NB4 (cell line): ENCODE results near the gene ACAD11.

Experiments
- CTCF ChIP-seq: IDR thresholded peaks from one replicate; pipeline ENCODE4 v1.5.1; 2012; ENCODE audit warnings: low read depth, low read length
- MAX ChIP-seq: IDR thresholded peaks from 2 replicates; pipeline ENCODE4 v1.6.1; 2011; ENCODE audit warnings: low read depth, low read length
- MYC ChIP-seq: IDR thresholded peaks from 2 replicates; pipeline ENCODE4 v1.6.1; 2011; ENCODE audit warnings: low read depth, low read length
- POLR2A ChIP-seq: IDR thresholded peaks from 2 replicates; pipeline ENCODE4 v1.6.1; 2011; ENCODE audit warnings: mild to moderate bottlenecking; ENCODE audit not compliant: insufficient read length; ENCODE audit errors: extremely low read depth

- no peak for TF ChIP-seq MYC
- no peak for TF ChIP-seq CTCF
- TF ChIP-seq POLR2A = no peak
- TF ChIP-seq MAX = no peak
Measured at GRCh38 chr3:132605374-132605792, 54.2 kb downstream of the ACAD11 start.
